HEK293 (cell line): Measurements from ENCODE around the gene RPS5.
A peak's percentile ranks its signal among the peaks of the same experiment; 100 is the strongest.

Experiments used
- CTCF ChIA-PET: fragments of 350-600 bp; formaldehyde crosslinking; extraction: SDS; loops from one replicate; lab custom pipeline; 2021; ENCODE audit warnings: antibody characterized with exemption; lab: Yijun Ruan, JAX
- POLR2A ChIA-PET: fragments of 300-600 bp; formaldehyde crosslinking; extraction: SDS; loops from one replicate; lab custom pipeline; 2020; ENCODE audit warnings: antibody characterized with exemption, inconsistent platforms; lab: Yijun Ruan, JAX
- H3K27ac ChIP-seq: fragments of 200-500 bp; sonication (Bioruptor generic); 2 replicates; pipeline ENCODE4 v1.5.1; 2014; ENCODE audit warnings: low read depth, low read length, control low read depth, inconsistent platforms; ENCODE audit errors: extremely low read depth
- H3K36me3 ChIP-seq, 2 experiments: fragments of 200-500 bp in 1 of 2; sonication (Bioruptor generic) in 1 of 2; 1 replicate in 1 of 2; 2 replicates in 1 of 2; pipeline ENCODE4 v1.5.1; 2014 to 2017; ENCODE audit warnings: inconsistent platforms in 2 of 2, low read length in 2 of 2; ENCODE audit not compliant: control insufficient read depth in 2 of 2, insufficient read depth in 1 of 2
- H3K4me1 ChIP-seq: fragments of 200-500 bp; sonication (Bioruptor generic); 2 replicates; pipeline ENCODE4 v1.5.1; 2014; ENCODE audit warnings: mild to moderate bottlenecking, low read length, inconsistent platforms; ENCODE audit not compliant: control insufficient read depth, insufficient read depth
- H3K4me3 ChIP-seq: 2 replicates; pipeline ENCODE4 v1.5.1; 2011; ENCODE audit warnings: low read depth, mild to moderate bottlenecking, control low read depth, low read length, moderate library complexity
- H3K9me3 ChIP-seq: fragments of 200-500 bp; sonication (Bioruptor generic); 2 replicates; pipeline ENCODE4 v1.5.1; 2014; ENCODE audit warnings: low read depth, low read length, inconsistent platforms; ENCODE audit not compliant: control insufficient read depth, insufficient read depth
- BCL11A ChIP-seq: fragments of 450-650 bp; formaldehyde crosslinking; IDR thresholded peaks from 2 replicates; pipeline ENCODE4 v1.5.1; 2016; ENCODE audit warnings: low read depth, missing biosample characterization, missing genetic modification characterization
- GFI1B ChIP-seq: fragments of 450-650 bp; formaldehyde crosslinking; IDR thresholded peaks from 2 replicates; pipeline ENCODE4 v1.5.1; 2016; ENCODE audit warnings: missing biosample characterization, missing genetic modification characterization
- GLI2 ChIP-seq: fragments of 450-650 bp; formaldehyde crosslinking; IDR thresholded peaks from 2 replicates; pipeline ENCODE4; 2017; ENCODE audit warnings: missing biosample characterization, missing genetic modification characterization, low read depth, borderline replicate concordance
- MYNN ChIP-seq: fragments of 450-650 bp; formaldehyde crosslinking; IDR thresholded peaks from 2 replicates; pipeline ENCODE4 v1.5.1; 2016; ENCODE audit warnings: missing biosample characterization, missing genetic modification characterization, borderline replicate concordance
- REST ChIP-seq: fragments of 450-650 bp; formaldehyde crosslinking; IDR thresholded peaks from 2 replicates; pipeline ENCODE4 v1.5.1; 2016; ENCODE audit warnings: missing biosample characterization, missing genetic modification characterization
- SCRT1 ChIP-seq: fragments of 450-650 bp; formaldehyde crosslinking; IDR thresholded peaks from 2 replicates; pipeline ENCODE4 v1.5.1; 2016; ENCODE audit warnings: missing biosample characterization, missing genetic modification characterization, borderline replicate concordance
- SP3 ChIP-seq: fragments of 450-650 bp; formaldehyde crosslinking; IDR thresholded peaks from 2 replicates; pipeline ENCODE4 v1.5.1; 2016; ENCODE audit warnings: missing biosample characterization, missing genetic modification characterization
- WT1 ChIP-seq: fragments of 450-650 bp; formaldehyde crosslinking; IDR thresholded peaks from 2 replicates; pipeline ENCODE4 v1.5.1; 2016; ENCODE audit warnings: missing biosample characterization, missing genetic modification characterization
- ZBTB21 ChIP-seq: fragments of 450-650 bp; formaldehyde crosslinking; IDR thresholded peaks from 2 replicates; pipeline ENCODE4 v1.5.1; 2017; ENCODE audit warnings: missing biosample characterization, missing genetic modification characterization
- ZFHX2 ChIP-seq: fragments of 450-650 bp; formaldehyde crosslinking; conservative IDR thresholded peaks from 2 replicates; pipeline ENCODE4 v1.5.1; 2016; ENCODE audit warnings: missing biosample characterization, missing genetic modification characterization
- ZIC2 ChIP-seq: fragments of 450-650 bp; formaldehyde crosslinking; IDR thresholded peaks from 2 replicates; pipeline ENCODE4 v1.5.1; 2016; ENCODE audit warnings: missing biosample characterization, missing genetic modification characterization
- ZNF169 ChIP-seq: fragments of 450-650 bp; formaldehyde crosslinking; IDR thresholded peaks from 2 replicates; pipeline ENCODE4 v1.5.1; 2016; ENCODE audit warnings: missing biosample characterization, missing genetic modification characterization
- ZNF184 ChIP-seq: fragments of 450-650 bp; IDR thresholded peaks from 2 replicates; pipeline ENCODE4 v1.5.1; 2018; ENCODE audit warnings: missing biosample characterization, mild to moderate bottlenecking, missing genetic modification characterization
- ZNF221 ChIP-seq: fragments of 450-650 bp; formaldehyde crosslinking; IDR thresholded peaks from 2 replicates; pipeline ENCODE4 v1.5.1; 2017; ENCODE audit warnings: missing biosample characterization, missing genetic modification characterization, borderline replicate concordance
- ZNF274 ChIP-seq, 2 experiments: fragments of 200-500 bp in 1 of 2; fragments of 450-650 bp in 1 of 2; sonication (Bioruptor generic) in 1 of 2; formaldehyde crosslinking in 1 of 2; IDR thresholded peaks; 2 replicates each; pipeline versions ENCODE4 v1.5.1 to v1.6.1; 2014 to 2016; ENCODE audit warnings: borderline replicate concordance in 1 of 2, inconsistent platforms in 1 of 2, low read length in 1 of 2, missing biosample characterization in 1 of 2, missing genetic modification characterization in 1 of 2
- ZNF280D ChIP-seq: fragments of 450-650 bp; formaldehyde crosslinking; IDR thresholded peaks from 2 replicates; pipeline ENCODE4 v1.5.1; 2016; ENCODE audit warnings: missing biosample characterization, missing genetic modification characterization
- ZNF311 ChIP-seq: fragments of 450-650 bp; formaldehyde crosslinking; IDR thresholded peaks from 2 replicates; pipeline ENCODE4 v1.5.1; 2017; ENCODE audit warnings: missing biosample characterization, missing genetic modification characterization, borderline replicate concordance
- ZNF548 ChIP-seq: fragments of 450-650 bp; formaldehyde crosslinking; IDR thresholded peaks from 2 replicates; pipeline ENCODE4 v1.5.1; 2016; ENCODE audit warnings: missing biosample characterization, missing genetic modification characterization
- ZNF558 ChIP-seq: fragments of 450-650 bp; formaldehyde crosslinking; IDR thresholded peaks from 2 replicates; pipeline ENCODE4 v1.5.1; 2016; ENCODE audit warnings: missing biosample characterization, missing genetic modification characterization
- ZNF585B ChIP-seq: fragments of 450-650 bp; formaldehyde crosslinking; IDR thresholded peaks from 2 replicates; pipeline ENCODE4 v1.5.1; 2016; ENCODE audit warnings: missing biosample characterization, missing genetic modification characterization
- ZNF596 ChIP-seq: fragments of 450-650 bp; IDR thresholded peaks from 2 replicates; pipeline ENCODE4 v1.5.0; 2018; ENCODE audit warnings: missing biosample characterization, mild to moderate bottlenecking, missing genetic modification characterization, moderate library complexity
- ZNF600 ChIP-seq: fragments of 450-650 bp; formaldehyde crosslinking; IDR thresholded peaks from 2 replicates; pipeline ENCODE4 v1.5.1; 2016; ENCODE audit warnings: missing biosample characterization, missing genetic modification characterization
- ZNF645 ChIP-seq: fragments of 450-650 bp; formaldehyde crosslinking; IDR thresholded peaks from 2 replicates; pipeline ENCODE4; 2016; ENCODE audit warnings: missing biosample characterization, missing genetic modification characterization
- ZNF670 ChIP-seq: fragments of 450-650 bp; formaldehyde crosslinking; IDR thresholded peaks from 2 replicates; pipeline ENCODE4 v1.5.1; 2016; ENCODE audit warnings: missing biosample characterization, missing genetic modification characterization, low read depth
- ZNF747 ChIP-seq: fragments of 450-650 bp; formaldehyde crosslinking; IDR thresholded peaks from 2 replicates; pipeline ENCODE4 v1.5.1; 2016; ENCODE audit warnings: missing biosample characterization, missing genetic modification characterization
- ZNF777 ChIP-seq: fragments of 450-650 bp; formaldehyde crosslinking; IDR thresholded peaks from 2 replicates; pipeline ENCODE4 v1.5.1; 2017; ENCODE audit warnings: missing biosample characterization, missing genetic modification characterization, borderline replicate concordance
- ZSCAN23 ChIP-seq: fragments of 450-650 bp; formaldehyde crosslinking; IDR thresholded peaks from 2 replicates; pipeline ENCODE4 v1.5.1; 2016; ENCODE audit warnings: missing biosample characterization, missing genetic modification characterization
- ZSCAN4 ChIP-seq: fragments of 450-650 bp; formaldehyde crosslinking; IDR thresholded peaks from 2 replicates; pipeline ENCODE4 v1.5.1; 2017; ENCODE audit warnings: missing biosample characterization, missing genetic modification characterization
- ZXDB ChIP-seq: fragments of 450-650 bp; formaldehyde crosslinking; IDR thresholded peaks from 2 replicates; pipeline ENCODE4 v1.5.1; 2016; ENCODE audit warnings: missing biosample characterization, missing genetic modification characterization

Gene RPS5

GRCh38 chr19:58386576-58387337, at the start of gene RPS5:
TSS of gene RPS5 (plus strand) at chr19:58387269. CDS start at chr19:58388138, 869 bp downstream.
- Histone ChIP-seq H3K4me1 (peaks cover 16% of the 10 kb centered on the region), H3K36me3 (peaks cover 37 to 40% of the 10 kb centered on the region in 2 experiments), H3K27ac (peak within 1 kb of the TSS; percentile 100), H3K4me3 (peak within 1 kb of the TSS; percentile 77), H3K9me3 (no peaks in the 10 kb centered on the region)
- ChIA-PET POLR2A (interaction anchor here (1.1 to 4.2 kb wide), 8 partner anchors 9 to 157 kb away, joined by 3 to 28 read pairs (median 5); partner anchors contain the start of genes TRIM28, ZNF446, ZNF497 and ZNF584), CTCF (no interaction called here)
- TF ChIP-seq ZNF585B (tag by site-specific recombination) (no peak), ZNF747 (tag by site-specific recombination) (no peak), SCRT1 (tag by site-specific recombination) (no peak), ZNF184 (tag by site-specific recombination) (no peak), ZNF221 (tag by site-specific recombination) (no peak), ZNF274 (IDR thresholded peaks at IDR 0.05; ENCODE audit: low read length) (no peak), ZNF274 (tag by site-specific recombination; IDR thresholded peaks at IDR 0.05; ENCODE audit: borderline replicate concordance) (no peak), REST (tag by site-specific recombination) (peak; percentile 36; the same call in 1 of the 2 replicates), GFI1B (tag by site-specific recombination) (no peak; the same call in 1 of the 2 replicates), ZNF280D (tag by site-specific recombination) (no peak), ZSCAN23 (no peak), ZNF169 (no peak), ZNF311 (tag by site-specific recombination) (no peak), SP3 (peak; percentile 57), ZBTB21 (peak; percentile 32; the same call in 1 of the 2 replicates), ZNF558 (tag by site-specific recombination) (no peak), WT1 (tag by site-specific recombination) (0 out of 2 replicates have a peak, but pooled peaks have one; percentile 24), ZNF645 (tag by site-specific recombination) (no peak), GLI2 (tag by site-specific recombination) (no peak), ZNF600 (tag by site-specific recombination) (peak; percentile 52; the same call in 1 of the 2 replicates), ZXDB (tag by site-specific recombination) (peak; percentile 81), ZNF777 (tag by site-specific recombination) (no peak), ZIC2 (tag by site-specific recombination) (no peak), ZNF596 (tag by site-specific recombination) (no peak), MYNN (tag by site-specific recombination) (no peak; the same call in 1 of the 2 replicates), ZNF548 (tag by site-specific recombination) (no peak), ZFHX2 (tag by site-specific recombination) (0 out of 2 replicates have a peak, but pooled peaks have one; percentile 15), ZSCAN4 (tag by site-specific recombination) (peak; percentile 32), BCL11A (tag by site-specific recombination) (peak; percentile 59; the same call in 1 of the 2 replicates), ZNF670 (tag by site-specific recombination) (no peak)
